HG02678 (cell line): ENCODE results near the gene ATP10D.
"Not testable (repeated sequence)": the region's sequence is repeated elsewhere in the genome, so short reads cannot be mapped to it uniquely, and the experiment has no call there.

Experiments
- ATAC-seq: cut with Tn5 transposase; IDR thresholded peaks from one replicate; pipeline ENCODE4 v1.9.1; 2021; ENCODE audit warnings: mild to moderate bottlenecking, moderate library complexity; ENCODE audit not compliant: unreplicated experiment

The ATP10D gene

DNA sequence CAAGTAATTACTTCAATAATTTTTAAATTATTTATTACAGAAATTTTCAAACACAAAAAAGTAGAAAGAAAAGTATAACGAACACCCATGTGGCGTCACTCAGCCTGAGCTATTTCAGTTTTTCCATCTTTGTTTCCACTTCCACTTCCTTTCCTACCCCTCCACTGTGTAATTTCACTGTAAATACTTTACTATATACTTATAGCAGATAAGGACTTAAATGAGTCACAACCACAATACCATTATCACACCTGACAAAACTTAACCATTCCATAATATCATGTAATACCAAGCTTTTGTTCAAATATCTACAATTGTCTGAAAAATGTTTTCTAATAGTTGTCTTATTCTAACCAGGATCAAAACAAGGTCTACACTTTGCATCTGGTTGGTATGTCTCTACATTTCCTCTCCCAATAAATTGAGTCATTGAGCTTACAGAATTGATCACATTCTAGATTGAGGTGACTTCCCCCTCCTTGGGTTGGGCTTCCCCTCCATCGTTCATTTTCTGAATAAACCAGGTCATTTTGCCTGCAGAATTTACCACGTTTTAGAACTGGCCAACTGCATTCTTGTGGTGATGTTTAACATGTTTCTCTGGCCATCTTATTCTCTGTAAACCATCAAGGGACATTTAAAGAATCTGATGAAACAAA is 48.7 kb downstream of the ATP10D start:
- ATAC-seq, result no peak

- no peak for ATAC-seq
These were observed 49.7 kb downstream of the ATP10D start for GRCh38 chr4:47534772-47535171.

- ATAC-seq, result no peak
These were observed 50.6 kb downstream of the ATP10D start for GRCh38 chr4:47535567-47536147.

GRCh38 chr4:47536966-47537365 is 51.9 kb downstream of the ATP10D start:
- ATAC-seq, result no peak

- ATAC-seq, result no peak
These were observed 53.2 kb downstream of the ATP10D start for GRCh38 chr4:47538111-47538824.

- no peak for ATAC-seq
These were observed 53.7 kb downstream of the ATP10D start for GRCh38 chr4:47538825-47539154.

DNA sequence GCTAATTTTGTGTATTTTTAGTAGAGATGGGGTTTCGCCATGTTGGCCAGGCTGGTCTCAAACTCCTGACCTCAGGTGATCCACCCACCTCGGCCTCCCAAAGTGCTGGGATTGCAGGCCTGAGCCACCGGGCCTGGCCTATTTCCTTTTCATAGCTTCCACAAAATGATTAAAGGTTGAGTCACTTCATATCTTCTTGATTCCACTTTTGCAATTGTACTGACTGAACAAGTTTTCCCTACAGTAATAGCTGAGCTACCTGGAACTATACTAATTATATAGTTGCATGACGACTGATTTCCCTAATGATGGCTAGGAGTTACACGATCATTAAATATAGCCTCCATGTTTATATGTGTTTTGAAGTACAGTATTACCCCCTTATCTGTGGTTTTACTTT is 57.6 kb downstream of the ATP10D start:
- not testable (repeated sequence) for ATAC-seq

DNA sequence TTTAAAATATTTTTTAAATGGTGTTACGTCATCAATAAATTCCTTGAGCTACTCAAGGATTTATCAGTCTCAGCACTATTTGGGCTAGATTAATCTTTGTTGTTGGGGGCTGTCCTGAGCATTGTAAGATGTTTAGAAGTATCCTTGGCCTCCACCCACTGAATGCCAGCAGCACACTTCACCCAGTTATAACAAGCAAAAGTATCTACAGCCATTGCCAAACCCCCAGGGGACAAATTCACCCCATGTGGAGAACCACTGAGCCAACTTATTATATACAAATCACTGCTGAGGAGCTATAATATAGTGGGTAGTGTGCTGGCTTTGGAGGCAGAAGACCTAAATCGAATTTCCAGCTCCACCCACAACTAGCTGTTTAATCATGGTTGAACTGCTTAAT is 58.3 kb downstream of the ATP10D start:
- no peak for ATAC-seq

- not testable (repeated sequence) for ATAC-seq
These were observed 65.3 kb downstream of the ATP10D start for GRCh38 chr4:47550357-47550756.

GRCh38 chr4:47550899-47551548 is 65.9 kb downstream of the ATP10D start:
- no peak for ATAC-seq

DNA sequence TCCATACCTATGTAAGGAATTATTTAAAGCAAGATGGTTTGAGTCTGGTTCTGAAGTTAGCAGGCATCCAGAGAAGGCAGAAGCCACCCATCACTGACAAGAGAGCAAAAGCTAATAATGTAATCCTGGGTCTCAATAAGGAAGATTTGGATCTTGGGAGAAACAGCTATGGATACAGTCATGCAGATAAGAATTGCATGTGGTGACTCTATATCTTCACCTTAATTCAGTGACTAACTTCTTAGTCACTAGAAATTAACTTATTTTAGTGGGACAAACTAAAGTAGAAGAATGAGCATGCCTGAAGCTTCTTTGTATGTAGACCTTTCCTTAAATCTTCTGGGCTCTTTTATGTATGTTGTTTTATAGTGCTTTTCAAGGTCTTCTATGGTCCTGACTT is 66.6 kb downstream of the ATP10D start:
- no peak for ATAC-seq

DNA sequence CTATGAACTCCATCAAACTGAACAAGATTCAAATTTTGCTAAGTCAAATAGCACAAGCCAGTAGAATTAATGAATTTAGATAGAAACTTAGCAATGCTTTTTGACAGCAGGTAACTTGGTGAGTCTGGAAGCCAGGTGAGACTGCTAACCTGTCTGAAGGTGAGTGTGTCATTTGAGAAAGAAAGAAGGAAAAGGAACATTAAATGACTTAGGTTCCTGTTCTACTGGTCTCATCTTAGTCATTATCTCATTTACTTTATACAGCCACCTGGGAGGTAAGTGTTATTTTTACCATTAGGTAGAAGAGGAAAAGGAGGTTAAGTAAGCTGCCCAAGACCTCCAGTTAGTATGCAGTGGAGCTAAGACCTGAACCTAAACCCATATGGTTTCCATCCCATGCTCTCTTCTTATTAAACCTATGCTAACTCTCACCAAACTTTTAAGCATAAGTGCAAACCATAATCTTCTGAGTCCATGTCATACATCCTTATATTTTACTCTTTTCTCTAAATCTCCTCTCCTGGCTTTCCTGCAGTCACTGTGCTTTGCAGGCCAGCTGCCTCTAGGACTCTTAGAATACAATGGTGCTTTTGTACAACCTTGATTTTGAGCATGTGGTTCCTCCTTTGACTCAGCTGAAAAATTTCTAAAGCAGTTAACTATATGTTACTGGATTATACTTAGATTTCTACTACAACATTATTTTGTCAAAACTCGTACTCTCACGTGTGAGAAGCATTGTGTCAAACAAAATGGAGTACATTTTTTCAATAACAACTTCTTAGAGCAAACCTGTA is 68.5 kb downstream of the ATP10D start:
- no peak for ATAC-seq

- not testable (repeated sequence) for ATAC-seq
These were observed 70.8 kb downstream of the ATP10D start for GRCh38 chr4:47555920-47556319.

DNA sequence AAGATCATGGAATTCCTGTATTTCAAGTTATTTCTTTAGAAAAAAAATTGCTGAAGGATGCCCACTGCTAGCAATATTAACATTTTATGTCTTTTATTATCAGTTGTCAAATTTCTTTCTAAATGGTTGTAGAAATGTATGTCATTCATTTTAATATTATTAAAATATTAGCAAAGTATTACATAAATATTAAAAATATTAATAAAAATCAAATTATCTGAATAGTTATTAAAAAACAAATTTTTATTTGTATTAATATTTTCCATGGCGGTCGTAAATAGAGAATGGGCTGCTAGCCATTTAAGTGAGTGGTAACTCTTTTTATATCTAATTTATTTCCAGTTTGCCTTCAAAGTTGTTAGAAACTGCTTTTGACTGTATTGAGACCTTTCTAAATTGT is 72.2 kb downstream of the ATP10D start:
- no peak for ATAC-seq

DNA sequence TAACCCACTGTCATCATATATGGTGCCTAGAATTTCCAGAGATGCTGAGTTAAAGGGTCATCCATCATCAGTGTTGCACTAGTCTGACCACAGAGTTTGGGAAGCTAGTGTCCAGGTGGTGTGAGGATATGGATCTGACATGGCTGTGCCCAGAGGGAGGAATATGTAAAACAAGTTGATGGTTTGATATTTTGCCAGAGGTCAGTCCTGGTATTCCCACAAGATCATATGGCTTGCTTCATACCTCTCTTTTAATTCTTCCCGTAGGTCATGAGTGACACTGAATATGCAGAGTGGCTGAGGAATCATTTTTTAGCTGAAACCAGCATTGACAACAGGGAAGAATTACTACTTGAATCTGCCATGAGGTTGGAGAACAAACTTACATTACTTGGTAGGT is 75.6 kb downstream of the ATP10D start:
- no peak for ATAC-seq

DNA sequence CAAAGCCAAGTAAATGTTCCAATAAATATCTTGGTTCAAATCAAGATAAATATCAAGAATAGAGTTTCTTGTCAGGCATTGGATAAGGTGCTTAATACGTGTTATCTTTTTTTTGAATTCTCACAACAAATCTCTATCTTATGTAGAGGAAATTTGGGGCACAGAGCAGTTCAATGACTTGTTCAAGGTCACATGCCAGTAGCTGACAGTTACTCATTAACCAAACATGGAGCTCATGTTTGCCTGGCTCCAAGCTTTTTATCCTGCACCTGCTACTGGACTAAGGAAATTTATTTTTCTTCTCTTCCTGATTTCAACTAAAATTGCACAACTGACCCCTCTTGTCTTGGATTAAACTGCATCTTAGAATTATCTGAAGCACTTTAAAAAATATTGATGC is 76.3 kb downstream of the ATP10D start:
- no peak for ATAC-seq

DNA sequence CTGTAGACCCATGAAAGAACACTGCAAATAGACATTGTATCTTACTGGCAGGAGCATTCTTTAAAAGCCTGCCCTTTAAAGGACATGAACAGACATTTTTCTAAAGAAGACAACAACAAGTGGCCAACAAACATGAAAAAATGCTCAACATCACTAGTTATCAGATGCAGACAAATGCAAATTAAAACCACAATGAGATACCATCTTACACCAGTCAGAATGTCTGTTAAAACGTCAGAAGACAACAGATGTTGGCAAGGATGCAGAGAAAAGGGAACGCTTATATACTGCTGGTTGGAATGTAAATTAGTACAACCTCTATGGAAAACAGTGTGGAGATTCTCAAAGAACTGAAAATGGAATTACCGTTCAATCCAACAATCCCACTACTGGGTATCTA is 77.2 kb downstream of the ATP10D start:
- no peak for ATAC-seq

DNA sequence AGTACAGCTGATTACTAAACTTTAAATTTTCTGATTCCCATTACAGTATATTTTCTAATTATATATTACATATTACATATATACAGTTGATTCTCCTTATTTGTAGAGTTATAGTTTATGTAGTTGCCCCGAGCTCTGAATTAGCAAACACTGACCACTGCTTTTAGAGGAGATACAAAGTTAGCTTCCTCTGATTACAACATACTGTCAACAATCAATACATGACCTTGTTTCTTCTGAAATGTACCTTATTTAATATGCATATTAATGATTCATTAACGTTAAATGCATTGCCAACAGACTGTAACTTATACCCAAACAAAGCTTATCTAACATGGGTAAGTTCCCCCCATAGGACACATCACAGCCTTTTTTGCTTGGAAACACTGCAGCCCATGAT is 81.5 kb downstream of the ATP10D start:
- no peak for ATAC-seq

GRCh38 chr4:47566969-47567368 is 81.9 kb downstream of the ATP10D start:
- no peak for ATAC-seq

DNA sequence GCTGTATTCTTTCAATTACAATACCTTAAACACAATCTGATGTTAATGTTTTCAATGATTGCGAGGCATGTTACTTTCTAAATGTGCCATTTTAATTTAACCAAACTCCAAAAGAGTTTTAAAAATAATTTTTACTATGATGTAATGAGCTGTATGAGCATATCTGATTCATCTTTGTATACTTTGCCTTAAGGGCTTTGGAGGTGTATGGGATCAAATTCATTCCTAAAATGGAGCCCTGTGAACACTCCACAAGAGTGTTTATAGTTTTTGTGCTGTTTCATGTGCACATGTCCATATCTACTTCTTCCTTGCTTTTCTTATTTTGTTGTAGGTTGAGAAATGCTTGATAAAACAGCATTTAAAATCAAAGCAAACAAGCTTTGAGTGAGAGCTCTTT is 82.4 kb downstream of the ATP10D start:
- no peak for ATAC-seq

- ATAC-seq, result no peak
These were observed 85.7 kb downstream of the ATP10D start for GRCh38 chr4:47570816-47571215.
